GM18499 (cell line): ENCODE measurements around the gene LNX1.
"Not testable (repeated sequence)": the region's sequence is repeated elsewhere in the genome, so short reads cannot be mapped to it uniquely, and the experiment has no call there.

Experiments
- ATAC-seq: cut with Tn5 transposase; IDR thresholded peaks from one replicate; pipeline ENCODE4 v1.9.1; 2021; ENCODE audit warnings: moderate number of reproducible peaks; ENCODE audit not compliant: insufficient read depth, unreplicated experiment

Gene LNX1

GRCh38 chr4:53421791-53422190 lies 169.5 kb downstream of the LNX1 start:
- no peak for ATAC-seq

- ATAC-seq = no peak
Measured at GRCh38 chr4:53419208-53419607, 172.1 kb downstream of the LNX1 start.

GRCh38 chr4:53409479-53409878 lies 181.8 kb downstream of the LNX1 start:
- not testable (repeated sequence) for ATAC-seq
